ENCODE results near the gene SUN1. TPM values are rescaled to one million over a fixed set of nuclear protein-coding genes. Genes with fewer than 3 reads are reported as not detected.
"Not testable (repeated sequence)": the region's sequence is repeated elsewhere in the genome, so short reads cannot be mapped to it uniquely, and the experiment has no call there.

SUN1 gene
- total RNA-seq, 3 donors from 2014 or later (not counting 1 experiment from before 2014, with no cell fraction given) = 40.2 to 63.5 (median 48.0) TPM

GRCh38 chr7:801940-802381 lies 30.3 kb upstream of the SUN1 start:
- Mint-ChIP-seq H3K4me3 (no peak overlapping the region), H3K9me3 (no peaks in the 10 kb centered on the region), H3K36me3 (no peaks in the 10 kb centered on the region), H3K27ac (no peak overlapping the region), H3K4me1 (no peaks in the 10 kb centered on the region), H3K27me3 (ENCODE audit: low read depth in 2 of 2) (peaks cover 8 to 19% of the 10 kb centered on the region in 2 donors)
- ATAC-seq (no peak), DNase-seq (no peak)
- H3K9me3 ChIP-seq (ENCODE audit: control insufficient read depth, insufficient read depth, low read length) = no peaks in the 10 kb centered on the region
- intact Hi-C loops (cut with micrococcal nuclease) = no loop called here
- H3K36me3 ChIP-seq (ENCODE audit: control insufficient read depth, insufficient read depth, low read length) = no peaks in the 10 kb centered on the region
- TF ChIP-seq, protein P1, sequence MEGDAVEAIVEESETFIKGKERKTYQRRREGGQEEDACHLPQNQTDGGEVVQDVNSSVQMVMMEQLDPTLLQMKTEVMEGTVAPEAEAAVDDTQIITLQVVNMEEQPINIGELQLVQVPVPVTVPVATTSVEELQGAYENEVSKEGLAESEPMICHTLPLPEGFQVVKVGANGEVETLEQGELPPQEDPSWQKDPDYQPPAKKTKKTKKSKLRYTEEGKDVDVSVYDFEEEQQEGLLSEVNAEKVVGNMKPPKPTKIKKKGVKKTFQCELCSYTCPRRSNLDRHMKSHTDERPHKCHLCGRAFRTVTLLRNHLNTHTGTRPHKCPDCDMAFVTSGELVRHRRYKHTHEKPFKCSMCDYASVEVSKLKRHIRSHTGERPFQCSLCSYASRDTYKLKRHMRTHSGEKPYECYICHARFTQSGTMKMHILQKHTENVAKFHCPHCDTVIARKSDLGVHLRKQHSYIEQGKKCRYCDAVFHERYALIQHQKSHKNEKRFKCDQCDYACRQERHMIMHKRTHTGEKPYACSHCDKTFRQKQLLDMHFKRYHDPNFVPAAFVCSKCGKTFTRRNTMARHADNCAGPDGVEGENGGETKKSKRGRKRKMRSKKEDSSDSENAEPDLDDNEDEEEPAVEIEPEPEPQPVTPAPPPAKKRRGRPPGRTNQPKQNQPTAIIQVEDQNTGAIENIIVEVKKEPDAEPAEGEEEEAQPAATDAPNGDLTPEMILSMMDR (IDR thresholded peaks at IDR 0.05) = no peak
- no peak overlapping the region for H3K4me3 ChIP-seq (ENCODE audit: low read length)
- 90% methylated on average over 19 of the region's 19 CpGs for WGBS (ENCODE audit: insufficient coverage)
- H3K27me3 ChIP-seq (ENCODE audit: control insufficient read depth, insufficient read depth, low read length) = no peaks in the 10 kb centered on the region
- H3K4me1 ChIP-seq (ENCODE audit: control insufficient read depth, insufficient read depth, low read length) = no peaks in the 10 kb centered on the region
- H3K27ac ChIP-seq (ENCODE audit: low read length) = no peak overlapping the region

DNA sequence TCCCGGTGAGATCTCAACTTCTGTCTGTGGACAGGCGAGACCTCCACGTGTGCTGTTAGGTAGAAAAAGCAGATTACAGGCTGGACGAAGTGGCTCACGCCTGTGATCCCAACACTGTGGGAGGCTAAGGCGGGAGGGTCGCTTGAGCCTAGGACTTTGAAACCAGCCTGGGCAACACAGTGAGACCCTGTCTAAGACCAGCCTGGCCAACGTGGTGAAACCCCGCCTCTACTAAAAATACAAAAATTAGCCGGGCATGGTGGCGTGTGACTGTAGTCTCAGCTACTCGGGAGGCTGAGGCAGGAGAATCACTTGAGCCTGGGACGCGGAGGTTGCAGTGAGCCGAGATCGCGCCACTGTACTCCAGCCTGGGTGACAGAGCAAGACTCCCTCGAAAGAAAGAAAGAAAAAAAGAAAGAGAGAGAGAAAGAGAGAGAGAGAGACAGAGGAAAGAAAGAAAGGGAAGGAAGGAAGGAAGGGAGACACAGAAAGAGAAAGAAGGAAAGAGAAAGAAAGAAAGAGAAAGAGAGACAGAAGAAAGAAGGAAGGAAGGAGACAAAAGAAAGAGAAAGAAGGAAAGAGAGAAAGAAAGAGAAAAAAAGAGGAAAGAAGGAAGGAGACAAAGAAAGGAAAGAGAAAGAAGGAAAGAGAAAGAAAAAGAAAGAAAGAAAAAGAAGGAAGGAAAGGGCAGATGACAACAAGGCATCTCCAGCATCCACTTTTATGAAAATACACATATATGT lies 29.6 kb upstream of the SUN1 start:
- H3K4me1 Mint-ChIP-seq = no peaks in the 10 kb centered on the region
- no peak overlapping the region for H3K27ac Mint-ChIP-seq
- Histone ChIP-seq H3K27me3 (ENCODE audit: control insufficient read depth, insufficient read depth, low read length) (no peaks in the 10 kb centered on the region), H3K36me3 (ENCODE audit: control insufficient read depth, insufficient read depth, low read length) (no peaks in the 10 kb centered on the region), H3K4me1 (ENCODE audit: control insufficient read depth, insufficient read depth, low read length) (no peaks in the 10 kb centered on the region), H3K27ac (ENCODE audit: low read length) (no peak overlapping the region), H3K9me3 (ENCODE audit: control insufficient read depth, insufficient read depth, low read length) (no peaks in the 10 kb centered on the region), H3K4me3 (ENCODE audit: low read length) (no peak overlapping the region)
- H3K4me3 Mint-ChIP-seq = no peak overlapping the region
- no peaks in the 10 kb centered on the region for H3K9me3 Mint-ChIP-seq
- intact Hi-C loops (cut with micrococcal nuclease) = no loop called here
- TF ChIP-seq, protein P1 (IDR thresholded peaks at IDR 0.05) = no peak
- DNase-seq (no peak), ATAC-seq (no peak)
- 93% methylated on average over 18 of the region's 18 CpGs for WGBS (ENCODE audit: insufficient coverage)
- H3K27me3 Mint-ChIP-seq (ENCODE audit: low read depth in 2 of 2) = peaks cover 10 to 19% of the 10 kb centered on the region in 2 donors
- no peaks in the 10 kb centered on the region for H3K36me3 Mint-ChIP-seq

DNA sequence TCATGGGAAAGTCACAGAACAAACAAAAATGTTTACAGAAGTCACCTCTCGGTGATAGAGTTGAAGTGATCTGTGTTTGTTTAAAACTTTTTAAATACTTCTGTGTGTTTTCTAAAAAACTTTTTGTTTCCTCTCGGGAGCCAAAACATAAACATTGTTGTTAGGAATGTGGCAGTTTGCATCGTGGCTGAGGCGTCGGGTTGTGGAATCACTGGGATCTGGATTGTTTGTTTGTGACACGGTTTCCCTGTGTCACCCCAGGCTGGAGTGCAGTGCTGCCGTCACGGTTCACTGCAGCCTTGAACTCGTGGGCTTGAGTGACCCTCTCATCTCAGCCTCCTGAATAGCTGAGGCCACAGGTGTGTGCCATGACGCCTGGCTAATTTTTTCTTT lies 29.0 kb upstream of the SUN1 start:
- H3K4me1 ChIP-seq (ENCODE audit: control insufficient read depth, insufficient read depth, low read length) = no peaks in the 10 kb centered on the region
- H3K36me3 Mint-ChIP-seq = no peaks in the 10 kb centered on the region
- DNase-seq = no peak
- H3K4me3 ChIP-seq (ENCODE audit: low read length) = no peak overlapping the region
- no peaks in the 10 kb centered on the region for H3K4me1 Mint-ChIP-seq
- H3K9me3 ChIP-seq (ENCODE audit: control insufficient read depth, insufficient read depth, low read length) = no peaks in the 10 kb centered on the region
- no peak overlapping the region for H3K27ac Mint-ChIP-seq
- TF ChIP-seq, protein P1 (IDR thresholded peaks at IDR 0.05) = no peak
- H3K27me3 Mint-ChIP-seq (ENCODE audit: low read depth in 2 of 2) = peaks cover 16 to 24% of the 10 kb centered on the region in 2 donors
- ATAC-seq = no peak
- H3K27ac ChIP-seq (ENCODE audit: low read length) = no peak overlapping the region
- peaks cover 2% of the 10 kb centered on the region for H3K27me3 ChIP-seq (ENCODE audit: control insufficient read depth, insufficient read depth, low read length)
- H3K36me3 ChIP-seq (ENCODE audit: control insufficient read depth, insufficient read depth, low read length) = no peaks in the 10 kb centered on the region
- H3K4me3 Mint-ChIP-seq = no peak overlapping the region
- H3K9me3 Mint-ChIP-seq = no peaks in the 10 kb centered on the region
- intact Hi-C loops (cut with micrococcal nuclease) = no loop called here
- WGBS (ENCODE audit: insufficient coverage) = 81% methylated on average over 9 of the region's 10 CpGs

GRCh38 chr7:803796-804195 lies 28.5 kb upstream of the SUN1 start:
- H3K4me1 ChIP-seq (ENCODE audit: control insufficient read depth, insufficient read depth, low read length); ATAC-seq; H3K4me1 Mint-ChIP-seq; intact Hi-C loops (cut with micrococcal nuclease); H3K27me3 ChIP-seq (ENCODE audit: control insufficient read depth, insufficient read depth, low read length); H3K36me3 Mint-ChIP-seq; H3K9me3 Mint-ChIP-seq; H3K27ac ChIP-seq (ENCODE audit: low read length); H3K4me3 ChIP-seq (ENCODE audit: low read length); H3K9me3 ChIP-seq (ENCODE audit: control insufficient read depth, insufficient read depth, low read length); H3K36me3 ChIP-seq (ENCODE audit: control insufficient read depth, insufficient read depth, low read length); H3K4me3 Mint-ChIP-seq; DNase-seq; H3K27ac Mint-ChIP-seq: not testable (repeated sequence)
- peaks cover 20 to 27% of the 10 kb centered on the region in 2 donors for H3K27me3 Mint-ChIP-seq (ENCODE audit: low read depth in 2 of 2)
- 68% methylated on average over 3 of the region's 4 CpGs for WGBS (ENCODE audit: insufficient coverage)

Data from natural killer cell (primary cell).